K562 (cell line): ENCODE data around the gene NADK. TPM values are rescaled to one million over a fixed set of nuclear protein-coding genes. Genes with fewer than 3 reads are reported as not detected.

Experiments used
- CXXC5 ChIP-seq: fragments of 250-450 bp; sonication (Bioruptor Pico); IDR thresholded peaks from 2 replicates; pipeline ENCODE4 v1.8.0; 2022; ENCODE audit warnings: inconsistent platforms, mild to moderate bottlenecking, moderate library complexity
- DACH1 ChIP-seq: fragments of 450-650 bp; IDR thresholded peaks from 2 replicates; pipeline ENCODE4 v1.6.1; 2018; ENCODE audit not compliant: partially characterized antibody
- HDAC2 ChIP-seq: fragments of 450-650 bp; IDR thresholded peaks from 2 replicates; pipeline ENCODE4 v1.6.1; 2016; ENCODE audit warnings: mild to moderate bottlenecking
- KLF1 ChIP-seq: fragments of 450-650 bp; IDR thresholded peaks from 2 replicates; pipeline ENCODE4 v1.6.1; 2016; ENCODE audit warnings: missing genetic modification characterization, missing compliant biosample characterization
- MAFK ChIP-seq: IDR thresholded peaks from 2 replicates; pipeline ENCODE4 v1.6.1; 2011; ENCODE audit warnings: low read length, improper control_type of control experiment
- MAZ ChIP-seq, 2 experiments: fragments of 450-650 bp in 1 of 2; sonication (generic) in 1 of 2; formaldehyde crosslinking; IDR thresholded peaks in 1 of 2; conservative IDR thresholded peaks in 1 of 2; 2 replicates each; pipeline versions ENCODE4 v1.4.0 to v1.5.0; 2020; ENCODE audit warnings: mild to moderate bottlenecking in 1 of 2, missing genetic modification reagents in 1 of 2
- MLLT1 ChIP-seq, 2 experiments: fragments of 450-650 bp; IDR thresholded peaks; 2 replicates each; pipeline ENCODE4 v1.6.1; 2016
- MYC ChIP-seq, 2 experiments: fragments of 250-450 bp in 1 of 2; sonication (Bioruptor Pico) in 1 of 2; IDR thresholded peaks; 2 replicates each; pipeline versions ENCODE4 v1.5.1 to v1.6.1; 2012 to 2021; ENCODE audit warnings: low read depth in 2 of 2, borderline replicate concordance in 1 of 2, improper control_type of control experiment in 1 of 2, low read length in 1 of 2, mild to moderate bottlenecking in 1 of 2, moderate library complexity in 1 of 2
- RFX7 ChIP-seq: fragments of 250-450 bp; sonication (Bioruptor Pico); IDR thresholded peaks from 2 replicates; pipeline ENCODE4 v1.5.1; 2021; ENCODE audit warnings: mild to moderate bottlenecking
- SMARCA4 ChIP-seq: fragments of 450-650 bp; IDR thresholded peaks from 2 replicates; pipeline ENCODE4 v1.6.1; 2016
- TFAP4 ChIP-seq: sonication (generic); formaldehyde crosslinking; IDR thresholded peaks from 2 replicates; pipeline ENCODE4 v1.8.0; 2022; ENCODE audit warnings: missing genetic modification reagents, mild to moderate bottlenecking, moderate library complexity, borderline replicate concordance
- TOE1 ChIP-seq, 2 experiments: fragments of 450-650 bp in 1 of 2; sonication (generic) in 1 of 2; formaldehyde crosslinking in 1 of 2; IDR thresholded peaks; 2 replicates each; pipeline versions ENCODE4 v1.7.1 to v1.8.0; 2016 to 2022; ENCODE audit warnings: borderline replicate concordance in 2 of 2, mild to moderate bottlenecking in 2 of 2, antibody characterized with exemption in 1 of 2, inconsistent platforms in 1 of 2, low read depth in 1 of 2, missing genetic modification reagents in 1 of 2, moderate library complexity in 1 of 2
- ZBTB7A ChIP-seq: IDR thresholded peaks from 2 replicates; pipeline ENCODE4 v1.6.1; 2011; ENCODE audit warnings: low read depth, mild to moderate bottlenecking, low read length, moderate library complexity, borderline replicate concordance; ENCODE audit not compliant: control insufficient read depth
- ZFP36 ChIP-seq: fragments of 150-350 bp; IDR thresholded peaks from 2 replicates; pipeline ENCODE4 v1.6.1; 2018; ENCODE audit warnings: low read length, low read depth; ENCODE audit not compliant: partially characterized antibody
- ZNF134 ChIP-seq: fragments of 250-450 bp; sonication (Bioruptor Pico); conservative IDR thresholded peaks from 2 replicates; pipeline ENCODE4 v1.4.0; 2020
- polyA plus RNA-seq, 8 experiments: library from polyadenylated mRNA; depleted of rRNA in 4 of 8; stranded (reverse) in 5 of 8; unstranded in 3 of 8; fragments of >200 nt; fragmentation: Nextera tagmentation in 2 of 8; fragmentation: Illumina TruSeq in 1 of 8; extraction: Ambion mirVana in 2 of 8; extraction: Trizol in 1 of 8; gene quantifications; 2 replicates each; pipeline versions ENCODE4 v1.2.1 to v1.2.3, GENCODE V29; 2011 to 2014; ENCODE audit warnings: inconsistent platforms in 1 of 8, missing spikeins in 1 of 8
- total RNA-seq, 7 experiments: library from RNA; depleted of rRNA in 6 of 7; stranded (reverse); fragments of >200 nt in 6 of 7; fragmentation: Illumina TruSeq in 2 of 7; extraction: Trizol in 2 of 7; gene quantifications; 2 replicates each; pipeline versions ENCODE4 v1.2.1 to v1.2.3, GENCODE V29; 2011 to 2021; ENCODE audit warnings: low replicate concordance in 1 of 7
- TF ChIP-seq, protein P1 (sequence below): fragments of 450-650 bp; IDR thresholded peaks from 2 replicates; pipeline ENCODE4 v1.6.1; 2016; ENCODE audit warnings: antibody characterized with exemption
- TF ChIP-seq, protein P2 (sequence below): fragments of 450-650 bp; IDR thresholded peaks from 2 replicates; pipeline ENCODE4 v1.6.1; 2017; ENCODE audit warnings: antibody characterized with exemption, mild to moderate bottlenecking

The NADK gene
- total and polyA plus RNA-seq, 9 of the 15 experiments (the other 6 are each of a cell fraction or from before 2014, with no cell fraction given): 1.5 to 135 (median 75.1) TPM

- TF ChIP-seq, protein P1, sequence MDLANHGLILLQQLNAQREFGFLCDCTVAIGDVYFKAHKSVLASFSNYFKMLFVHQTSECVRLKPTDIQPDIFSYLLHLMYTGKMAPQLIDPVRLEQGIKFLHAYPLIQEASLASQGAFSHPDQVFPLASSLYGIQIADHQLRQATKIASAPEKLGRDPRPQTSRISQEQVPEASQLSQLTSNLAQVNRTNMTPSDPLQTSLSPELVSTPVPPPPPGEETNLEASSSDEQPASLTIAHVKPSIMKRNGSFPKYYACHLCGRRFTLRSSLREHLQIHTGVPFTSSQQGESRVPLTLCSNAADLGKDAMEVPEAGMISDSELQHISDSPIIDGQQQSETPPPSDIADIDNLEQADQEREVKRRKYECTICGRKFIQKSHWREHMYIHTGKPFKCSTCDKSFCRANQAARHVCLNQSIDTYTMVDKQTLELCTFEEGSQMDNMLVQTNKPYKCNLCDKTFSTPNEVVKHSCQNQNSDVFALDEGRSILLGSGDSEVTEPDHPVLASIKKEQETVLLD: peak; percentile 41; the same call in 1 of the 2 replicates
- TF ChIP-seq MYC (IDR thresholded peaks at IDR 0.05; ENCODE audit: low read depth, low read length): peak; percentile 62
- TF ChIP-seq MYC (CRISPR knock-in tag; IDR thresholded peaks at IDR 0.05; ENCODE audit: borderline replicate concordance, low read depth): 0 out of 2 replicates have a peak, but pooled peaks have one; percentile 26
- TF ChIP-seq KLF1: no peak
- TF ChIP-seq CXXC5 (CRISPR knock-in tag): peak; percentile 70
- peak; percentile 78 for TF ChIP-seq DACH1
- 0 out of 4 replicates have a peak, but pooled peaks of 1 of the 2 experiments have one; percentile 22 for TF ChIP-seq MAZ (CRISPR knock-in tag; conservative IDR thresholded peaks at IDR 0.05 in 1 of 2, IDR thresholded peaks at IDR 0.05 in 1 of 2)
- TF ChIP-seq HDAC2: peak; percentile 62
- no peak for TF ChIP-seq ZNF134 (CRISPR knock-in tag)
- TF ChIP-seq SMARCA4: peak; percentile 31; the same call in 1 of the 2 replicates
- peak; percentile 98 for TF ChIP-seq TFAP4 (CRISPR knock-in tag)
- TF ChIP-seq ZBTB7A: peak; percentile 8; the same call in 1 of the 2 replicates
- TF ChIP-seq MAFK: no peak
- 0 out of 2 replicates have a peak, but pooled peaks have one; percentile 21 for TF ChIP-seq RFX7
- peak; percentile 18 for TF ChIP-seq ZFP36
- TF ChIP-seq, protein P2, sequence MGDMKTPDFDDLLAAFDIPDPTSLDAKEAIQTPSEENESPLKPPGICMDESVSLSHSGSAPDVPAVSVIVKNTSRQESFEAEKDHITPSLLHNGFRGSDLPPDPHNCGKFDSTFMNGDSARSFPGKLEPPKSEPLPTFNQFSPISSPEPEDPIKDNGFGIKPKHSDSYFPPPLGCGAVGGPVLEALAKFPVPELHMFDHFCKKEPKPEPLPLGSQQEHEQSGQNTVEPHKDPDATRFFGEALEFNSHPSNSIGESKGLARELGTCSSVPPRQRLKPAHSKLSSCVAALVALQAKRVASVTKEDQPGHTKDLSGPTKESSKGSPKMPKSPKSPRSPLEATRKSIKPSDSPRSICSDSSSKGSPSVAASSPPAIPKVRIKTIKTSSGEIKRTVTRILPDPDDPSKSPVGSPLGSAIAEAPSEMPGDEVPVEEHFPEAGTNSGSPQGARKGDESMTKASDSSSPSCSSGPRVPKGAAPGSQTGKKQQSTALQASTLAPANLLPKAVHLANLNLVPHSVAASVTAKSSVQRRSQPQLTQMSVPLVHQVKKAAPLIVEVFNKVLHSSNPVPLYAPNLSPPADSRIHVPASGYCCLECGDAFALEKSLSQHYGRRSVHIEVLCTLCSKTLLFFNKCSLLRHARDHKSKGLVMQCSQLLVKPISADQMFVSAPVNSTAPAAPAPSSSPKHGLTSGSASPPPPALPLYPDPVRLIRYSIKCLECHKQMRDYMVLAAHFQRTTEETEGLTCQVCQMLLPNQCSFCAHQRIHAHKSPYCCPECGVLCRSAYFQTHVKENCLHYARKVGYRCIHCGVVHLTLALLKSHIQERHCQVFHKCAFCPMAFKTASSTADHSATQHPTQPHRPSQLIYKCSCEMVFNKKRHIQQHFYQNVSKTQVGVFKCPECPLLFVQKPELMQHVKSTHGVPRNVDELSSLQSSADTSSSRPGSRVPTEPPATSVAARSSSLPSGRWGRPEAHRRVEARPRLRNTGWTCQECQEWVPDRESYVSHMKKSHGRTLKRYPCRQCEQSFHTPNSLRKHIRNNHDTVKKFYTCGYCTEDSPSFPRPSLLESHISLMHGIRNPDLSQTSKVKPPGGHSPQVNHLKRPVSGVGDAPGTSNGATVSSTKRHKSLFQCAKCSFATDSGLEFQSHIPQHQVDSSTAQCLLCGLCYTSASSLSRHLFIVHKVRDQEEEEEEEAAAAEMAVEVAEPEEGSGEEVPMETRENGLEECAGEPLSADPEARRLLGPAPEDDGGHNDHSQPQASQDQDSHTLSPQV: peak; percentile 69; the same call in 1 of the 2 replicates
- peak in 1 of 2 experiments; percentile 31; a peak in 1 of 4 replicates for TF ChIP-seq MLLT1 (IDR thresholded peaks at IDR 0.05)
- TF ChIP-seq TOE1 (IDR thresholded peaks at IDR 0.05; ENCODE audit: borderline replicate concordance): no peak; the same call in 1 of the 2 replicates
- no peak for TF ChIP-seq TOE1 (CRISPR knock-in tag; IDR thresholded peaks at IDR 0.05; ENCODE audit: borderline replicate concordance, low read depth)
These were observed 1.7 kb upstream of the NADK start (continued) for GRCh38 chr1:1779691-1780597.
